Mesenteric fat pad (tissue), 1 donor: ENCODE measurements around the gene FDCSP. TPM values are rescaled to one million over a fixed set of nuclear protein-coding genes. Genes with fewer than 3 reads are reported as not detected.
"Not testable (repeated sequence)": the region's sequence is repeated elsewhere in the genome, so short reads cannot be mapped to it uniquely, and the experiment has no call there.

Experiments used
- DNase-seq: peaks from one replicate; pipeline ENCODE4 v3.0.0-alpha.2; 2020; ENCODE audit warnings: low spot score
- total RNA-seq: library from RNA; stranded (reverse); fragmentation: NEBNext Ultra II Directional; extraction: Animal tissue kit (Norgen Biotek cat#: 25700); gene quantifications from one replicate; pipeline ENCODE4 v1.2.1, GENCODE V29; 2021
- donor health status: DM: yes; HTN: yes; CAD: no.

FDCSP gene
- total RNA-seq, 1 donor from 2014 or later: not detected

DNA sequence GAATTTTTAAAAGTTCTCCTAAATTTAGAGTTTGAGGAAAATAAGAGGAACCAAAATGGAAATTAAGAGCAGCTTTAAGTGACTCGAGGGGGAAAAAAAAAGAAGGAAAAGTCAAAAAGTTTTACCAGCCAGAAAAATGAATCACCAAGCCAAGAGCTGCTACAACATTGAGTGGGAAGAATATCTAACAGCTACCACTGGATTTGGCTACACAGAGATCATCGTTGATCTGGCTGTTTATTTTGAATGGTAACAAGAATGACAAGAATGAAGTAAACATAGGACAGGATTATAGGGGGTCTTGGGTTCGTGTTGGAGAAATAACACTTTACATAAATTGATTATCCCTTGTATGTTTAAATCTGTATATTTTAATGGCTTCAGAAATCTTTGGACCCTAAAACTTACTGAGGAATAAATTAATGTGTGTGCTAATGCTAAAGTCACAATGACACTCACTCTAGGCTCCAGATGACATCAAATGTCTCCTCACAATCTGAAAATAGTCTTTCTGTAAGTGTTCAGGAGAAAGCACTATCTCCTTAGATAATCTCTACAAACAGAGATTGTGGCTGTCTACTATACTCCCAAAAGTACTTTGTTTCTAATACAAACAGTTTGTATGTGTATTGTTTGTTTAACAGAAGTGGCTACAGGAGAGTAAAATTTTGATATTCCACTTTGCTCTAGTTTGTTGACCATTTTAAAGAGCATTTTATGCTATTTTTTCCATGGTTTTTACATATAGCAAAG is 13.4 kb downstream of the FDCSP start:
- no peak for DNase-seq

DNA sequence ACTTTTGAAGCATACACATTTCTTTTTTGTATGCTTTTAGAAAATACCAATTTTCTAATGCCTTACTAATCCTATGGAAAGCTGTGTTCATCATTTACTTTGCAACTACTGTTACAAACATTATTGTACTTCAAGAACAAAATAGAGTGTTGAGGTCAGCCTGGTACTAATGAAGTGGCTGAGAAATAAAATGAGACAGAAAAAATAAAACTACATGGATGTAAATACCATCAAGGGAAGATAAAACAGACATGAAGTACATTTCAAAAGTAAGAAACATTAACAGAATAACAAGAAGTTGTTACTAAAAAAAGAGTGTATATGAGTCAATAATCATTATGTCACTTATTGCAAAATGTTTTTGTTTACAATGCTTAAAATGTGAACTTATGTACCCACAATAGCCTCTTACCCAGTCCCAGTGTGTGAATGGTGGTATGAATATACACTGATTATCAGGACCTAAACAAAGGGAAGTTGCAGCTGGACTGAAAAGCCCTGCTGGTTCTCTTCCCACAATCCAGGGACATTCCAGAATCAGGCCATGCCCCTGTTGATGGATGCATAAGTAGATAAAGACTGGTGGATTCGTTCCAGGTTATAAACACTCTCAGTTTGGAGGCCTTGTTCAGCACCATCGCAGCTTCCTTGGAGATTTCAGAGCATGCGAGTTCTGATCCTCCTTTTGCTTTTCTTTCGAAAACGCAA is 14.1 kb downstream of the FDCSP start:
- DNase-seq: no peak

DNA sequence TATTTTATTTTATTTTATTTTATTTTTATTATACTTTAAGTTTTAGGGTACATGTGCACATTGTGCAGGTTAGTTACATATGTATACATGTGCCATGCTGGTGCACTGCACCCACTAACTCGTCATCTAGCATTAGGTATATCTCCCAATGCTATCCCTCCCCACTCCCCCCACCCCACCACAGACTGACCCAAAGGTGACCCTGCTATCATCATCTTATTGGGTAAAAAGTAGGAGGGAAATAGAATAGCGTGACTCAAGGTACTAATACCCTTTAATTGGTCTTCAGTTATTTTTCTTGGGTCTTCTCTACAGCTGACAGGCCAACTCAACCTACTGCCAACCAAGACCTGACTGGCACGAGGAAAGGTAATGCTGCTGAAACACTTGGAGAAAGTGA is 16.4 kb downstream of the FDCSP start, which contains the start of gene CSN3:
Gene CSN3, plus strand, starts transcription at position 301 of the 400 bp plus-strand sequence. CDS start 2,223 bp downstream, outside the sequence.
- DNase-seq: not testable (repeated sequence)

DNA sequence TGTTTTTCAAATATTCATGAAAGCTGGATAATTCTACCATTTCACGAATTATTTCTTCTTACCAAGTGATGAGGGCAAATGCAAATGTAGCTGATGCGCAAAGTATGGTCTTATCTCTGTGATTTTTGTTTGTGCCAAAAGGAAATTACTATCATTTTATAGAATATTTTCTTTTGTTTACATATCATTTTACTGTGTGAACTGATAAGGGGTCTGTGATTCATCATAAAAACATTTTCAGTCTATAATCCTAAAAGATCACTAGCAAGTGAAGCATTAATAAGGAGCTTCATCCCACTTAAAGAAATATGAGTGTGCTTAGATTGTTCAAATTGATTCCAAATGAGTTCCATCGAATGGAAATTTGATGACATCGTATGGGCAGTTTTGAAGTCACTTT is 17.2 kb downstream of the FDCSP start:
- no peak for DNase-seq

DNA sequence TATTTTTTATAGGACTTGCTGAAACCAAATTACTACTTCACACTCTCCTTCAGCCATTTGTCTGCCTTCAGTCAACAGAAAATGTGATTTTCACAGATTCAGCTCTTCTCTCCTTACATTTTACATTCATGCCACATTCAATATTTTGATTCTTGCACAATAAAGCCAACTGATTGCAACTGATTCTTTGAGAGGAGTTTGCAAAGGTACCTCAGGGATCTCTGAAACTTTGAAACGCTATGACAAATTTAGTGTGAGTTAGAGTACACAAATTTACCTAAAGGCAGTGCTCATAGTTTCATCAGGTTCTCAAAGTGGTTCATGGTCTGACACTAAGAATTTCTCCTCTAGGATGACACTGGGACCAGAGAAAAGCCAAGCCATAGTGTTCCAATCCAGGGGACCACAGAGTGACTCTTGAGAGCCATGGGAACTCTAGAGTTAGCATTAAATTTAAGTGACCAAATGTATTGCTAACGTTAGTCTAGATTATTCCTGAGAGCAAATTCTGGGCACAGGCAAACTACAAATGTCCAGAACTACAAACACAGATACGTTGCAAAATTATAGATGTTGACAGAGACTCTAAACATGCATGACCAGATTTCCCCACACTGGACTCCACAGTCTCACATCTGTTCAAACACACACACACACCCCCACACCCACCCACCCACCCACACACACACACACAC is 25.5 kb downstream of the FDCSP start:
- no peak for DNase-seq

DNA sequence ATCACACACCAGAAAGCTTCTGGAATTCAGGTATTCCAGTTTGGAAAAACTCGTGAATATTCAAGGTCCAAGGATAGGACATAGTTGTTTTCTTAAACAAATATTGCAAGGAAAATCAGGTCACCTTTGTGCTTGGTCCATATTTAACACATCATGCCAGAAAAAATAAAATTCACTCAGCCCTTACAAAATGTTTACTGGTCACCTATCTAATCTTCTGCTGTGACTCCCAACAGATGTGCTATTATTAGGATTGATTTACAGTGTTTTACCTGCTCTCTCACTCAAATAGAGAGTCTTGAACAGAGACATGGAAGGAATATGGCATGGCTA is 26.0 kb downstream of the FDCSP start:
- DNase-seq: no peak

DNA sequence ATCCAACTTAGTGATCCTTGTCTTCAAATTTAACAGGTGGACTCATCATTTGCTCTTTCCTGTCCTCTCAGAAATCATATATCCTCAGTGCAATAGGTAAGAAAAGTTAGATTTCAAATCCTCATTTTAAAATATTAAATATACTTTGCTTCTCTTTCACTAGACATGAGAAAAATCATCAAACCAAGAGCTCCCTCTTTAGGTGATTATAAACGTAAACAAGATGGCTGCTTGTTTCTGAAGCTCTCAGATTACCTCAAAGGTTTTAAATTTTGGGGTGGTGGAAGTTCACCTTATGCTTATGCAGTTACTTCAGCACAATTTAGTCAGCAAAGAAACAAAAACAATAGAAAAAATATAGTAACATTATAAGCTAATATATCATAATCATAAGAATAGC is 43.8 kb downstream of the FDCSP start:
- DNase-seq: no peak

DNA sequence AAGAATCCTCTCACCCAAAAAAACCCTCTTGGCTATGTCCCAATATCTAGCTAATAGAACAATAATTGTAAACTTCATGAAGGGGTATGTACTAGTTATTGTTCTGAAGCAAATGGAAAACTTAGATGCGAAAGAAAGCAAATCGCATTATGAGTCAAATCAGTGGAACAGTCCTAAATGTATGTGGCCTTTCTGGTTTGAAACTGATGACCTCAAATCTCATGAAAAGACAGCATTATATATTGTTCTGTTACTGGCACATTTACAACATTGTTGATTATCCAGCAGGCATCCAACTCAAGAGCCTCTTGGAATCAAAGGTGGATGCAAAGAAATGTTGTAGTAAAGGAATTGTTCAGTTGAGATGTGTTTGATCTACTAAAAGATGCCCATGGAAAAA is 51.2 kb downstream of the FDCSP start:
- DNase-seq: no peak

DNA sequence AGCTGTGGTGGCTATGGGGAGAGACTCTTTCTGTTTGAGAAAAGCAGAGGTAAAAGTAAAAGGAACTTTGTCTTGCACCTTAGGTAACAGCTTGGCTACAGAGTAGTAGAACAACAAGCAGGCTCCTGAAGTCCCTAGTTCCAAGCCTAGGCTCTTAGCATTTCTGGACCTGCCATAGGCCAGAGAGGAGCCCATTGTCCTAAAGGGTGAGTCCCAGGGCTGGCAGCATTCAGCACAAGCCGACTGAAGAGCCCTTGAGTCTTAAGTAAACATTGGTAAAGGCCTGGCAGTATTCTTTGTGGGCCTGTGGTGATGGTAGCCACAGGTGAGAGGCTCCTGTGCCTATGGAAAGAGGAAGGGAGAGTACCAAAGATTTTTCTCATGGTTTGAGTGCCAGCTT is 54.6 kb downstream of the FDCSP start:
- DNase-seq: no peak

Other genes with a start within 250 kb of the FDCSP start
- gene STATH, start 230.2 kb upstream of the FDCSP start, total RNA-seq: not detected
- not detected for gene HTN3, start 197.7 kb upstream of the FDCSP start, total RNA-seq
- not detected for gene HTN1, start 175.7 kb upstream of the FDCSP start, total RNA-seq
- not detected for gene PRR27, start 71.9 kb upstream of the FDCSP start, total RNA-seq
- gene ODAM, start 30.4 kb upstream of the FDCSP start, total RNA-seq: not detected
- not detected for gene CSN3, start 16.5 kb downstream of the FDCSP start, total RNA-seq
- not detected for gene CABS1, start 108.9 kb downstream of the FDCSP start, total RNA-seq
- gene SMR3A, start 134.6 kb downstream of the FDCSP start, total RNA-seq: not detected
- gene SMR3B, start 157.0 kb downstream of the FDCSP start, total RNA-seq: not detected
- gene OPRPN, start 171.8 kb downstream of the FDCSP start, total RNA-seq: not detected
- gene MUC7, start 246.1 kb downstream of the FDCSP start, total RNA-seq: not detected